NB4 (cell line): ENCODE results near the gene PARL.

ENCODE experiments used
- DNase-seq: peaks from one replicate; pipeline ENCODE4 v3.0.0; 2010; ENCODE audit warnings: low read depth
- H3K4me3 ChIP-seq: one replicate; pipeline ENCODE4 v1.5.1; 2011; ENCODE audit warnings: mild to moderate bottlenecking, low read depth, low read length, moderate library complexity
- MYC ChIP-seq: IDR thresholded peaks from 2 replicates; pipeline ENCODE4 v1.6.1; 2011; ENCODE audit warnings: low read depth, low read length
- POLR2A ChIP-seq: IDR thresholded peaks from 2 replicates; pipeline ENCODE4 v1.6.1; 2011; ENCODE audit warnings: mild to moderate bottlenecking; ENCODE audit not compliant: insufficient read length; ENCODE audit errors: extremely low read depth
- TF ChIP-seq, protein P1 (sequence below): IDR thresholded peaks from 2 replicates; pipeline ENCODE4 v1.6.1; 2011; ENCODE audit warnings: low read depth, low read length
- TF ChIP-seq, protein P2 (sequence below): IDR thresholded peaks from one replicate; pipeline ENCODE4 v1.5.1; 2012; ENCODE audit warnings: low read depth, low read length

The PARL gene

GRCh38 chr3:183828538-183828870 is 56.2 kb downstream of the PARL start:
- no peak overlapping the region for H3K4me3 ChIP-seq
- TF ChIP-seq MYC (no peak), POLR2A (no peak)
- TF ChIP-seq, protein P1, sequence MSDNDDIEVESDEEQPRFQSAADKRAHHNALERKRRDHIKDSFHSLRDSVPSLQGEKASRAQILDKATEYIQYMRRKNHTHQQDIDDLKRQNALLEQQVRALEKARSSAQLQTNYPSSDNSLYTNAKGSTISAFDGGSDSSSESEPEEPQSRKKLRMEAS = no peak
- TF ChIP-seq, protein P2, sequence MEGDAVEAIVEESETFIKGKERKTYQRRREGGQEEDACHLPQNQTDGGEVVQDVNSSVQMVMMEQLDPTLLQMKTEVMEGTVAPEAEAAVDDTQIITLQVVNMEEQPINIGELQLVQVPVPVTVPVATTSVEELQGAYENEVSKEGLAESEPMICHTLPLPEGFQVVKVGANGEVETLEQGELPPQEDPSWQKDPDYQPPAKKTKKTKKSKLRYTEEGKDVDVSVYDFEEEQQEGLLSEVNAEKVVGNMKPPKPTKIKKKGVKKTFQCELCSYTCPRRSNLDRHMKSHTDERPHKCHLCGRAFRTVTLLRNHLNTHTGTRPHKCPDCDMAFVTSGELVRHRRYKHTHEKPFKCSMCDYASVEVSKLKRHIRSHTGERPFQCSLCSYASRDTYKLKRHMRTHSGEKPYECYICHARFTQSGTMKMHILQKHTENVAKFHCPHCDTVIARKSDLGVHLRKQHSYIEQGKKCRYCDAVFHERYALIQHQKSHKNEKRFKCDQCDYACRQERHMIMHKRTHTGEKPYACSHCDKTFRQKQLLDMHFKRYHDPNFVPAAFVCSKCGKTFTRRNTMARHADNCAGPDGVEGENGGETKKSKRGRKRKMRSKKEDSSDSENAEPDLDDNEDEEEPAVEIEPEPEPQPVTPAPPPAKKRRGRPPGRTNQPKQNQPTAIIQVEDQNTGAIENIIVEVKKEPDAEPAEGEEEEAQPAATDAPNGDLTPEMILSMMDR = no peak
- DNase-seq = no peak

GRCh38 chr3:183827809-183828537 is 56.7 kb downstream of the PARL start:
- TF ChIP-seq, protein P1 = no peak
- TF ChIP-seq, protein P2 = no peak
- TF ChIP-seq MYC (no peak), POLR2A (no peak)
- no peak for DNase-seq
- H3K4me3 ChIP-seq = no peak overlapping the region

DNA sequence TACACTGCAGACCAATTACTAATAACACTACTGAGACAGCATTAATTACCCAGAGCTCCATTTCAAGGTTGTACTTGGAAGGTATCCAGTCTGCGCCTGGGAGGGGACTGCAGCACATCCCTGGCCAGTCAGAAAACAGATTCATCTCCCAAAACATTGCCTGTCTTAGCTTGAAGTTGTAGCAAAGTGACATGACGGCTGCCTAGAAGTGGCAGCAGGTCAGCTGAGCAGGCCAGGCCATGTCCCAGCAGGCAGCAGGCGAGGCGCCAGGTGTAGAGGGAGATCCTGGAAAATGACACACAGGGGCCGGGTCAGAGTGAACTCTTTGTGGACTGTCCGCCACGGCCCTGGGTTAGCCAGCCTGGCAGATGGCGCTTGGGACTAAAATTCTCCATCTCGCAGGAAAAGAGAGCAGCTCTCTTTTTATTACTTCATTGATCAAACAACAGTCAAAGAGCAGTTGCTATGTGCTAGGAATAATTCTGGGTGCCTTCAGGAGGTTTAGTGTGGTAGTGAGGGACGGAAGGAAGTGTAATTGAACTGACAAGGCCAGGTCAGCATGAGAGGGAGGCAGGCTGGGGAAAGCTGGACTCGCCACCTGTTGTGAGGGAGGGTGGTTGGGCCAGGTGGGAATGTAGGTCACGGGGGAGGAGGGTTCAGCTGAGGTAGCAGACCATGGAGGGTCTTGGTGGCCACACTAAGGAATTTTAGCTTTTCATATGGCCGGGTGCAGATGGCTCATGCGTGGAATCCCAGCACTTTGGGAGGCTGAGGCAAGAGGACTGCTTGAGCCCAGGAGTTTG is 58.0 kb downstream of the PARL start:
- no peak overlapping the region for H3K4me3 ChIP-seq
- TF ChIP-seq POLR2A (no peak), MYC (no peak)
- TF ChIP-seq, protein P2 = no peak
- TF ChIP-seq, protein P1 = no peak
- DNase-seq = no peak

DNA sequence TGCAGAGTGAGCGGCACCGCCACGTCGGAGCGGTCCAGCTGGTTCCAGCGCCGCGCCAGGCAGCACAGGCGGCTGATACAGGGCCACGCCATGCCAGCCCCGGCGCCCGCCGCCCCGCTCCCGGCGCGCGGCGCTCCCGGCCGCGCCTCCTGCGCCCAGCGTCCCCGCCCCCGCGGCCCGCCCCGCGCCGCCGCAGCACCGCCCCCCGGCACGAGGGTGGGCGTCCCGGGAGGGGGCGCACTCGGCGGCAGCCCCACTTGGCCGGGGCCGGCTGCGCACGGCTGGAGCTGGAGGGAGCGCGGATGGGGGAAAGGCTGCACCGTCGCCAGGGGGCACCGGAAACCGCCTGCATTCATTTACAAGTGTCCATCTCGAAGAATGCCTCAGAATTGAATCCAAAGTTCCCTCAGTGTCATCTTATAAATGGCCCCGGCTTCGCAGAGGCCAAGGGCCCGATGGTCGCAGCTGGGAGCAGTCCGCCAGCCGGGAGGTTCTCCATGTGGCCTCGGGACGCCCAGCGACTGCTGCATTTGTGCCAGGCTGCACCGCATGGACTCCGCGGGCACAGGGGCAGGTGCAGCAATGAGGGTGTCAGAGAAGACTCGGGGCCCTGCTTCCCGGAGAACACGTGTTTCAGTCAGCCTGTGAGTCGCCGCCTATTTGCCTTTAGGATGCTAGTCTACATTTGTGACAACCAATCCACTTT is 59.1 kb downstream of the PARL start, which contains the start of gene MAP6D1:
MAP6D1 (minus strand) TSS at position 122 of the 706 bp plus-strand sequence; CDS start at position 92, 30 bp downstream.
- DNase-seq = peak; percentile 86
- peak; percentile 35 for TF ChIP-seq POLR2A
- TF ChIP-seq, protein P1 = peak; percentile 51; the same call in 1 of the 2 replicates
- TF ChIP-seq MYC = peak; percentile 56; the same call in 1 of the 2 replicates
- TF ChIP-seq, protein P2 = peak; percentile 48
- H3K4me3 ChIP-seq = peak within 1 kb of the TSS; percentile 55

GRCh38 chr3:183824761-183825455 is 59.8 kb downstream of the PARL start:
- H3K4me3 ChIP-seq = peak overlapping the region; percentile 55
- DNase-seq = peak; percentile 53
- no peak for TF ChIP-seq MYC
- TF ChIP-seq, protein P1 = no peak
- TF ChIP-seq, protein P2 = no peak
